ENCODE results near the gene TBC1D32.
"Not testable (repeated sequence)": the region's sequence is repeated elsewhere in the genome, so short reads cannot be mapped to it uniquely, and the experiment has no call there.

The TBC1D32 gene

DNA sequence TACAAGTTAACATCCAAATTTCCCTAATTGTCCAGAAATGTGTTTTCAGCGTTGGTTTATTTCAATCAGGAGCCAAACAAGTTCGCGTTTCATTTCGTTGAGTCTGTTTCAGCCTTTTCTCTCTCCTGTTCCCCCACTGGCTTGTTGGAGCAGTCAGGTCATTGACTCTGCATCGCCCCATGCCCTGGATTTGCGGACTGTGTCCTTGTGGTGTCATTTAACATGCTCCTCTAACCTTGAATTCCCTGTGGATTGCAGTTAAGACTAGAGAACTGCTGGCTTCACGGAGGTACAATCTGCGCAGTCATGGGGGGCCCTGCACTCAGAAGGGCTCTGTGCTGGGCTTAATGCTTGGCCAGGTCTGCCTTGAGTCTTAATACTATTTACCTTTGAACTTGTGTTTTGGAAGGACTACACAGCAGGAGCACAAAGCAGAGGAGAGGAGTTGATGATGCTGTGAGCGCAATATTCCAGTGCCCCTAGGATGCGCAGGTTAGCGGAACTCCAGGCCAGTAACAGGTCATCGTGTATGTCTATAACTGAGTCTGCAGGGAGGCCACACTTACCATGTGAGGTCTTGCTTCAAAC, 5.5 kb upstream of the TBC1D32 start:
- FAIRE-seq = no peak
- no peak for TF ChIP-seq POLR2A (IDR thresholded peaks at IDR 0.05; ENCODE audit: low read depth, low read length)
- no peak for DNase-seq (ENCODE audit: insufficient read length, low spot score)

DNA sequence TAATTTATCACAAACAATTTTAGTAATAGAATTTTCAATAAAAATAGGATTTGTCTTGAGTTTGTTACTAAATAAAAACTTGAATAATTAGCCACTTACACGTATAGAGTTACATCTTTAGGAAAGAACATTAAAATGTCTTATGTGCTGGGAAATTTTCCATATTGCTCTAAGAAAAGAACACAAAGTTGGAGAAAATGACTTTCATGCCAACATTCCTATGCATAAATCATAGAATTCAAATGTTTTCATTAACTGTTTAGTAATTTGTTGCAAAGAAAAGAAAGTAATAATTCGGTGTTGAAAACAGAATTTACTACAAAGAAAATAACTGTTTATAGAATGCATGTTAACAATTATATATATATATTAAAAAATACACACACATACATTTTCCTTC, 4.7 kb upstream of the TBC1D32 start:
- no peak for FAIRE-seq
- TF ChIP-seq POLR2A (IDR thresholded peaks at IDR 0.05; ENCODE audit: low read depth, low read length) = no peak
- DNase-seq (ENCODE audit: insufficient read length, low spot score) = no peak

DNA sequence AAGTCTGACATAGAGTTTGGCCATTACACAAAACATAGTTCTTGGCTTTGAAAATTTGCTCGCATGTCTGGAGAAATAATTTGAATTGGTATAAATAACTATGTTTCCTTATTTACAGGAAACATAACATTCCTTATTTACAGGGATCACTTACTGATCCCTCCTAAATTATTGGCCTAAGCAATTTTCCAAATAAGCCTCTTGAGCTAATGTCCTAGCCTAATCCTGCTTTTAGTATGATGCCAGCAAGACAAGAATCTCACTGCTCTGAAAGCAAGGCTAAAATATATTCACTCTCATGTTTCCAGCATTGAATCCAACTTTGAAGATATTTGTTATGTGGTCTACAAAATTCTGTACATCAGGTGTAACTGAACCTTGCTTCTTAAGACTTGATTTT, 4.1 kb upstream of the TBC1D32 start:
- no peak for FAIRE-seq
- no peak for TF ChIP-seq POLR2A (IDR thresholded peaks at IDR 0.05; ENCODE audit: low read depth, low read length)
- no peak for DNase-seq (ENCODE audit: insufficient read length, low spot score)

DNA sequence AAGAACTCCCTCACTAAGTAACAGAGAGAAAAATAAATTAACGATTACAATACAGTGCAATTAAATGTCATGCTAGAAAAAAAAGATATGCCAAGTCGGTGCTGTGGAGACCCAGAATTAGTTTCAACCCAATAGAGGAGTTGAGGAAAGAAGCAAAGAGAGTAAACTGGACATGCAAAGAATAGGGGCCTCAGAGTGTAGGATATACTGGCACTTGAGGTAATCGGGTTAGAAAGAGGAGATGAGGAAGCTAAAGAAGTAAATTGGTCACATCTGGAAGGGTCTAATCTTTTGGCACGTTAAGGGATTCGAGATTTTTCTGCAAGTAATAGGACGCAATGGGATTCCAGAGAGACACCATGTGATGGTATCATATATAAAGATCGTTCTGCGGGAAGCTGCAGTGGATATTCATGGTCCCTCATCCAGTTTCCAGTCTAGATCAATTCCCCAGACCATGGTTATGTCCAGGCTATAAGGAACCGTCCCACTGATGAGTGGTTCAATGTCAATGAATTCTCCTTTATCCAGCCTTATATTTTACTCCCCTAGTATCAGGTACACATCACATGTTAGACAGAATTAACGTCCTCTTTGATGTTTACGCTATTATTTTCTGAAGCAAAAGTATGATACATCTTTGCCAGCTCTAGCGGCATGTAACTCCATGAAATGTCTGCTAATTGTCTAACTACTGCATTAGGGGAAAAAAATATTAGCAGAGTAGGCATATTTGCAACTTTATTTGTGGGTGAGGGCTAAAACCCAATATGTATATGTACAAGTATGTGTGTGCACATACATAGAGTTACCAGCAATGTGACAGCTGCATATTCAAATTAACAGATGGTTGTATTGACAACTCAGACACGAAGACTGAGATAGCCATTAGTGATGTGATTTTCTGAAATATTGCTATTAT, 1.1 kb upstream of the TBC1D32 start:
- DNase-seq (ENCODE audit: insufficient read length, low spot score) = no peak
- peak; percentile 6 for FAIRE-seq
- TF ChIP-seq POLR2A (IDR thresholded peaks at IDR 0.05; ENCODE audit: low read depth, low read length) = no peak

DNA sequence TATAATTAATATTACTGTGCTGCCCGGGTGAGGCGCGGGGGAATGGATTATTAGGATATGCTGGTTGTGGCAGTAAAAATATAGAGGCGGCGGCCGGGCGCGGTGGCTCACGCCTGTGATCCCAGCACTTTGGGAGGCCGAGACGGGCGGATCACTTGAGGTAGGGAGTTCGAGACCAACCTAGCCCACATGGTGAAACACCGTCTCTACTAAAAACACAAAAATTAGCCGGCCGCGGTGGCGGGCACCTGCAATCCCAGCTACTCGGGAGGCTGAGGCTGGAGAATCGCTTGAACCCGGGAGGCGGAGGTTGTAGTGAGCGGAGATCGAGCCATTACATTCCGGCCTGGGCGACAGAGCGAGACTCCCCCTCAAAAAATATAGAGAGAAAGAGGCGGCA, 586 bp downstream of the TBC1D32 start:
- DNase-seq (ENCODE audit: insufficient read length, low spot score); FAIRE-seq: not testable (repeated sequence)

DNA sequence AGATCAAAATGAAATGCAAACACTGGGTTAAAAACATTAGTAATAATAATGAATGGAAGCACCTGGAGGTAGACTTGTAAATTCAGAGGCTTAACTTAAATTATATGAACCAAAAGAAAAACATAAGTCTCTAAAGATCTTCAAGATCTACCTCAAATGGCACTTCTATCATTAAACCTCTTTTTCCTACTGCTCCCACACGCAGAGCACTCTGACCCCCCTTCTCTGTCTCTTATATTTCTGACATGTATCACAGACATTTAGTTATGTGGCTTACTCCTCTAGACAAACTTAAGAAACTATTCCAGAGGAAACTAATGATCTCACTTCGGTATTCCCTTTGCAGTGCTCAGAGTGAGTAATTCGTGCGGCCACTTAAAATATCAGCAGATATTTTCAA, 1.1 kb downstream of the TBC1D32 start:
- no peak for TF ChIP-seq POLR2A (IDR thresholded peaks at IDR 0.05; ENCODE audit: low read depth, low read length)
- FAIRE-seq = no peak

GRCh38 chr6:121330516-121330915, 3.8 kb downstream of the TBC1D32 start:
- FAIRE-seq = no peak
- DNase-seq (ENCODE audit: insufficient read length, low spot score) = no peak
- no peak for TF ChIP-seq POLR2A (IDR thresholded peaks at IDR 0.05; ENCODE audit: low read depth, low read length)

More for the DNA sequence above, 1.1 kb downstream of the TBC1D32 start:
- no peak for DNase-seq (ENCODE audit: insufficient read length, low spot score)

- no peak for TF ChIP-seq POLR2A (IDR thresholded peaks at IDR 0.05; ENCODE audit: low read depth, low read length)
- FAIRE-seq = no peak
- DNase-seq (ENCODE audit: insufficient read length, low spot score) = no peak
These were observed 13.0 kb downstream of the TBC1D32 start for GRCh38 chr6:121321282-121321681.

DNA sequence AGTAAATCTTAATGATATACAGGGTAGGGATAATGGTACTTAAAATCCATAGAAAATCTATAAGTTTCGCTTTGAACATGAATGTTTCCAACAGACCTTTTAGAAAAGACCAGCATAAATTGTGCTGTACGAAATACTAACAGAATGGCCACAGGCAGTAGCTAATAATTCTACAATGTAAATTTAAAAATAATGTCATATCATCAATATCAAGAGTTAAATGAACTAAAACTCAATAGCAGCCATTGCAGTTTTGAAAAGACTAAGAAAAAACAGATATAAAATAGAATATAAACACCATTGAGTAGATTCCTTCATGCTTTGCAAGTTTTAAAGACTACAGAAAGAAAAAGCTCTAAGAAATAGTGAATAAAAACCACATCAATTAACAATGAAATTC, 14.7 kb downstream of the TBC1D32 start:
- FAIRE-seq = no peak
- no peak for DNase-seq (ENCODE audit: insufficient read length, low spot score)
- TF ChIP-seq POLR2A (IDR thresholded peaks at IDR 0.05; ENCODE audit: low read depth, low read length) = no peak

- DNase-seq (ENCODE audit: insufficient read length, low spot score) (no peak), FAIRE-seq (no peak)
- TF ChIP-seq POLR2A (IDR thresholded peaks at IDR 0.05; ENCODE audit: low read depth, low read length) = no peak
These were observed 15.1 kb downstream of the TBC1D32 start for GRCh38 chr6:121319112-121319553.

DNA sequence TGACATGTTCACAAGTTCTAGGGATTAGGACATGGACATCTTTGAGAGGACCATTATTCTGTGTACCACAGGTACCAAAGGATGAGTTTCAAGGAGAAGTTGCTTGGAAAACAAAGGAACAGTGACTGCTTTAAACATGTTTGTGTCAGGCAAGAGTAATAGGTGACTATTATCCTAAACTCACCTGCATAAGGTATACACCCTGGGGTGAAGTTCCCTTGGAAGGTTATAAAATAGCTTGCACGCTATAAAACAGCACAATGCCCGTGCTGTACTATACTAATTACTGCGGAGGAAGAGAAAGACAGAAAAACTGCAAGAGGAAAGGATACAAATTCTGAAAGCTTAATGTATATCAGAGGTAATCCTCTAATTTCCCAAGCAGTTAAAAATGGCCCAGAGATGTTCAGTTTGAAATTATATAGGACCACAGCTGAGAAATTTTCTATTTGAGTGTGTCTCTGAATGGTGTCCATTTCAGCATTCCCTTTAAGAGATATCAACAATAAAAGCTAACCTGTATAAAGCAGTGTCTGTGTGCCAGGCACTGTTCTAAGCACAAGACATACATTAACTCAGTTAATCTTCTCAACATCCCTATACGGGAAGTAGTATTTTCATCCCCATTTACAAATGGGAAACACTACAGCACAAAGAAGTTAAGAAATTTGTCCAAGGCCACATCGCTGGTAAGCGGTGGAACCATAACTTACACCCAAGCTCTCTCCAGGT, 19.7 kb downstream of the TBC1D32 start:
- FAIRE-seq (no peak), DNase-seq (ENCODE audit: insufficient read length, low spot score) (no peak)
- no peak for TF ChIP-seq POLR2A (IDR thresholded peaks at IDR 0.05; ENCODE audit: low read depth, low read length)

- not testable (repeated sequence) for FAIRE-seq; DNase-seq (ENCODE audit: insufficient read length, low spot score)
These were observed 22.5 kb downstream of the TBC1D32 start for GRCh38 chr6:121311814-121312213.

DNA sequence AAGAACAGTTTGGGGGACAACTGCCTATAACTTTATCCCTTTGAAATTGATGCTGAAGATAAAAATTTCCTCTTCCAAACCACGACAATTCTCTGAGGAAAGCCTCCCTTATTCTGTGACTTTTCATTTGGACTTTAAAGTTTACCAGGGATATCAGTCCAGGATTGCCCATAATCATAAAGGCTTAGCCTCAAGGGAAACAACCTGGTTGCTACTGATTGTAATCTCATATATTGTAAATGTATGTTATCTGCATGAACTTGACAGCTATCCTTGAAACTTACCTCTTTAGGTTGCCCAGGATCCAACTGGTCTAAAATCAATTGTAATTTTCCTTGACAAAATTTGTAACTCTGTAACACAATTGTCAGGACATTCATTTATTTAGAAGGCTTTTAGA, 23.8 kb downstream of the TBC1D32 start:
- FAIRE-seq (no peak), DNase-seq (ENCODE audit: insufficient read length, low spot score) (no peak)
- no peak for TF ChIP-seq POLR2A (IDR thresholded peaks at IDR 0.05; ENCODE audit: low read depth, low read length)

GRCh38 chr6:121309768-121310469, 24.4 kb downstream of the TBC1D32 start:
- DNase-seq (ENCODE audit: insufficient read length, low spot score) (no peak), FAIRE-seq (no peak)
- TF ChIP-seq POLR2A (IDR thresholded peaks at IDR 0.05; ENCODE audit: low read depth, low read length) = no peak

All from H54 (cell line).